IPS-18a (cell line): Measurements from ENCODE around the gene G2E3.
"Not testable (repeated sequence)": the region's sequence is repeated elsewhere in the genome, so short reads cannot be mapped to it uniquely, and the experiment has no call there.

Experiments used
- H3K27ac ChIP-seq: one replicate; pipeline ENCODE4 v1.5.1; 2013; ENCODE audit warnings: low read length
- H3K27me3 ChIP-seq: one replicate; pipeline ENCODE4 v1.6.1; 2013; ENCODE audit warnings: mild to moderate bottlenecking, low read length; ENCODE audit not compliant: control insufficient read depth, insufficient read depth
- H3K36me3 ChIP-seq: one replicate; pipeline ENCODE4 v1.6.1; 2013; ENCODE audit warnings: low read depth, low read length; ENCODE audit not compliant: control insufficient read depth
- H3K4me1 ChIP-seq: one replicate; pipeline ENCODE4 v1.6.1; 2013; ENCODE audit warnings: low read depth, low read length; ENCODE audit not compliant: control insufficient read depth
- H3K4me3 ChIP-seq: one replicate; pipeline ENCODE4 v1.5.1; 2013; ENCODE audit warnings: low read length
- H3K9ac ChIP-seq: one replicate; pipeline ENCODE4 v1.6.1; 2013; ENCODE audit warnings: mild to moderate bottlenecking, low read length, moderate library complexity
- H3K9me3 ChIP-seq: one replicate; pipeline ENCODE4 v1.6.1; 2013; ENCODE audit warnings: low read depth, low read length; ENCODE audit not compliant: control insufficient read depth

G2E3 gene

GRCh38 chr14:30564868-30565248 lies 5.9 kb downstream of the G2E3 start:
- H3K9ac ChIP-seq: no peak overlapping the region
- no peak overlapping the region for H3K27ac ChIP-seq
- H3K27me3 ChIP-seq: no peaks in the 10 kb centered on the region
- peaks cover 33% of the 10 kb centered on the region for H3K4me1 ChIP-seq
- H3K36me3 ChIP-seq: no peaks in the 10 kb centered on the region
- no peaks in the 10 kb centered on the region for H3K9me3 ChIP-seq
- no peak overlapping the region for H3K4me3 ChIP-seq

GRCh38 chr14:30569216-30569902 lies 10.4 kb downstream of the G2E3 start:
- no peaks in the 10 kb centered on the region for H3K27me3 ChIP-seq
- H3K4me3 ChIP-seq: no peak overlapping the region
- no peaks in the 10 kb centered on the region for H3K36me3 ChIP-seq
- H3K27ac ChIP-seq: no peak overlapping the region
- no peaks in the 10 kb centered on the region for H3K9me3 ChIP-seq
- peaks cover 28% of the 10 kb centered on the region for H3K4me1 ChIP-seq
- H3K9ac ChIP-seq: no peak overlapping the region

- H3K27ac ChIP-seq: no peak overlapping the region
- no peaks in the 10 kb centered on the region for H3K36me3 ChIP-seq
- no peak overlapping the region for H3K9ac ChIP-seq
- no peaks in the 10 kb centered on the region for H3K9me3 ChIP-seq
- H3K4me1 ChIP-seq: peaks cover 31% of the 10 kb centered on the region
- H3K4me3 ChIP-seq: no peak overlapping the region
- H3K27me3 ChIP-seq: no peaks in the 10 kb centered on the region
Observed at GRCh38 chr14:30569903-30570226, 10.9 kb downstream of the G2E3 start.

GRCh38 chr14:30572237-30572636 lies 13.3 kb downstream of the G2E3 start:
- Histone ChIP-seq H3K36me3 (no peaks in the 10 kb centered on the region), H3K4me3 (no peak overlapping the region), H3K27me3 (no peaks in the 10 kb centered on the region), H3K27ac (no peak overlapping the region), H3K9me3 (no peaks in the 10 kb centered on the region), H3K9ac (no peak overlapping the region), H3K4me1 (peaks cover 25% of the 10 kb centered on the region)

GRCh38 chr14:30572771-30573170 lies 13.8 kb downstream of the G2E3 start:
- H3K27ac ChIP-seq: no peak overlapping the region
- no peaks in the 10 kb centered on the region for H3K36me3 ChIP-seq
- H3K4me3 ChIP-seq: no peak overlapping the region
- H3K27me3 ChIP-seq: no peaks in the 10 kb centered on the region
- no peak overlapping the region for H3K9ac ChIP-seq
- H3K4me1 ChIP-seq: peaks cover 25% of the 10 kb centered on the region
- H3K9me3 ChIP-seq: no peaks in the 10 kb centered on the region

GRCh38 chr14:30573226-30573814 lies 14.4 kb downstream of the G2E3 start:
- no peak overlapping the region for H3K9ac ChIP-seq

GRCh38 chr14:30573966-30574365 lies 15.0 kb downstream of the G2E3 start:
- no peaks in the 10 kb centered on the region for H3K27me3 ChIP-seq

More at GRCh38 chr14:30573226-30573814, 14.4 kb downstream of the G2E3 start:
- Histone ChIP-seq H3K27me3 (no peaks in the 10 kb centered on the region), H3K36me3 (no peaks in the 10 kb centered on the region), H3K4me3 (no peak overlapping the region), H3K4me1 (peaks cover 19% of the 10 kb centered on the region), H3K9me3 (no peaks in the 10 kb centered on the region), H3K27ac (no peak overlapping the region)

GRCh38 chr14:30574777-30575176 lies 15.8 kb downstream of the G2E3 start:
- not testable (repeated sequence) for H3K27ac ChIP-seq, H3K4me3 ChIP-seq, H3K36me3 ChIP-seq, H3K9me3 ChIP-seq, H3K9ac ChIP-seq, H3K4me1 ChIP-seq, H3K27me3 ChIP-seq

More at GRCh38 chr14:30573966-30574365, 15.0 kb downstream of the G2E3 start:
- Histone ChIP-seq H3K9me3 (no peaks in the 10 kb centered on the region), H3K4me1 (peaks cover 15% of the 10 kb centered on the region), H3K4me3 (no peak overlapping the region), H3K27ac (no peak overlapping the region), H3K36me3 (no peaks in the 10 kb centered on the region), H3K9ac (no peak overlapping the region)

GRCh38 chr14:30576333-30576732 lies 17.4 kb downstream of the G2E3 start:
- not testable (repeated sequence) for H3K4me1 ChIP-seq, H3K9ac ChIP-seq, H3K27ac ChIP-seq, H3K36me3 ChIP-seq, H3K4me3 ChIP-seq, H3K27me3 ChIP-seq, H3K9me3 ChIP-seq

- Histone ChIP-seq H3K36me3 (peaks cover 11% of the 10 kb centered on the region), H3K9me3 (no peaks in the 10 kb centered on the region), H3K27ac (no peak overlapping the region), H3K27me3 (no peaks in the 10 kb centered on the region), H3K4me3 (no peak overlapping the region), H3K4me1 (no peaks in the 10 kb centered on the region), H3K9ac (no peak overlapping the region)
Observed at GRCh38 chr14:30580616-30581282, 21.8 kb downstream of the G2E3 start.

GRCh38 chr14:30581283-30581625 lies 22.3 kb downstream of the G2E3 start:
- Histone ChIP-seq H3K4me3 (no peak overlapping the region), H3K27me3 (no peaks in the 10 kb centered on the region), H3K9me3 (no peaks in the 10 kb centered on the region), H3K36me3 (peaks cover 11% of the 10 kb centered on the region), H3K4me1 (no peaks in the 10 kb centered on the region), H3K9ac (no peak overlapping the region), H3K27ac (no peak overlapping the region)

GRCh38 chr14:30582376-30582775 lies 23.4 kb downstream of the G2E3 start:
- H3K4me3 ChIP-seq: no peak overlapping the region
- no peaks in the 10 kb centered on the region for H3K9me3 ChIP-seq
- no peak overlapping the region for H3K9ac ChIP-seq
- H3K27me3 ChIP-seq: no peaks in the 10 kb centered on the region
- no peaks in the 10 kb centered on the region for H3K4me1 ChIP-seq
- peaks cover 17% of the 10 kb centered on the region for H3K36me3 ChIP-seq
- H3K27ac ChIP-seq: no peak overlapping the region
